H1 (cell line): ENCODE results near the gene PDZD2. TPM values are rescaled to one million over a fixed set of nuclear protein-coding genes. Genes with fewer than 3 reads are reported as not detected.

Experiments used
- CTCF ChIA-PET: fragments of 300-600 bp; sonication (Branson Sonifier 250); formaldehyde crosslinking; loops from one replicate; lab custom pipeline; 2021; ENCODE audit not compliant: partially characterized antibody; lab: Charles Lee
- POLR2A ChIA-PET: fragments of 300-600 bp; sonication (Branson Sonifier 250); formaldehyde crosslinking; loops from one replicate; lab custom pipeline; 2021; ENCODE audit warnings: inconsistent platforms; ENCODE audit not compliant: partially characterized antibody; lab: Charles Lee
- DNase-seq, 2 experiments: peaks; one replicate each; pipeline versions ENCODE4 v3.0.0 to v3.0.0-alpha.2; 2010 to 2022; ENCODE audit warnings: low spot score in 2 of 2, low read depth in 1 of 2, mixed read lengths in 1 of 2
- FAIRE-seq: peaks from 2 replicates; lab custom pipeline; 2011; peaks lifted over from hg19 to GRCh38; lab: Jason Lieb, UNC
- H2AFZ ChIP-seq: 2 replicates; pipeline ENCODE4 v1.8.1; 2012; ENCODE audit warnings: low read length, inconsistent platforms
- H2AK5ac ChIP-seq: 2 replicates; pipeline ENCODE4 v1.6.1; 2013; ENCODE audit warnings: low read depth, low read length
- H2BK120ac ChIP-seq: replicated peaks from 2 replicates; pipeline ENCODE3; 2013; ENCODE audit warnings: low read depth, low read length, inconsistent platforms
- H2BK12ac ChIP-seq: 2 replicates; pipeline ENCODE4 v1.6.1; 2013; ENCODE audit warnings: low read depth, low read length
- H2BK15ac ChIP-seq: 2 replicates; pipeline ENCODE4 v1.6.1; 2013; ENCODE audit warnings: low read length
- H2BK20ac ChIP-seq: 2 replicates; pipeline ENCODE4 v1.6.1; 2013; ENCODE audit warnings: low read length
- H2BK5ac ChIP-seq: 2 replicates; pipeline ENCODE4 v1.6.1; 2013; ENCODE audit warnings: low read depth, low read length
- H3K14ac ChIP-seq: 2 replicates; pipeline ENCODE4 v1.6.1; 2013; ENCODE audit warnings: inconsistent platforms; ENCODE audit not compliant: insufficient read length
- H3K18ac ChIP-seq: 2 replicates; pipeline ENCODE4 v1.6.1; 2013; ENCODE audit warnings: low read length; ENCODE audit errors: extremely low read depth
- H3K23ac ChIP-seq: 2 replicates; pipeline ENCODE4 v1.6.1; 2013; ENCODE audit warnings: inconsistent platforms; ENCODE audit not compliant: insufficient read length
- H3K23me2 ChIP-seq: 2 replicates; pipeline ENCODE4 v1.6.1; 2013; ENCODE audit warnings: low read depth, low read length
- H3K27ac ChIP-seq: 2 replicates; pipeline ENCODE4 v1.6.1; 2011; ENCODE audit warnings: low read depth, low read length, inconsistent platforms
- H3K27me3 ChIP-seq, 4 experiments: replicated peaks in 1 of 4; 1 replicate in 1 of 4; 2 replicates in 3 of 4; pipeline versions ENCODE4 v1.6.1 to v1.8.1; 2011 to 2013; ENCODE audit warnings: low read length in 3 of 4, mild to moderate bottlenecking in 3 of 4, inconsistent platforms in 2 of 4, mixed read lengths in 2 of 4, moderate library complexity in 1 of 4; ENCODE audit not compliant: control insufficient read depth in 3 of 4, insufficient read depth in 3 of 4; ENCODE audit errors: extremely low read depth in 1 of 4
- H3K36me3 ChIP-seq, 4 experiments: 2 replicates each; pipeline versions ENCODE4 v1.6.1 to v1.8.1; 2011 to 2013; ENCODE audit warnings: mild to moderate bottlenecking in 4 of 4, low read length in 3 of 4, moderate library complexity in 2 of 4, control low read depth in 1 of 4, inconsistent platforms in 1 of 4; ENCODE audit not compliant: insufficient read depth in 4 of 4, control insufficient read depth in 2 of 4
- H3K4ac ChIP-seq: replicated peaks from 2 replicates; pipeline ENCODE3; 2013; ENCODE audit warnings: low read length, low read depth, mixed read lengths, inconsistent platforms; ENCODE audit not compliant: insufficient read length
- H3K4me1 ChIP-seq, 4 experiments: replicated peaks in 1 of 4; 1 replicate in 1 of 4; 2 replicates in 3 of 4; pipeline versions ENCODE4 v1.6.1 to v1.8.1; 2011 to 2013; ENCODE audit warnings: low read length in 3 of 4, inconsistent platforms in 2 of 4, mixed read lengths in 1 of 4; ENCODE audit not compliant: insufficient read depth in 4 of 4, control insufficient read depth in 3 of 4
- H3K4me2 ChIP-seq, 2 experiments: 2 replicates each; pipeline versions ENCODE4 v1.6.1 to v1.8.1; 2011 to 2013; ENCODE audit warnings: low read depth in 2 of 2, low read length in 2 of 2, control low read depth in 1 of 2, inconsistent platforms in 1 of 2, mild to moderate bottlenecking in 1 of 2; ENCODE audit not compliant: insufficient read depth in 1 of 2
- H3K4me3 ChIP-seq, 4 experiments: fragments of 200-600, 300-600 bp in 1 of 4; sonication (generic), shearing (Covaris generic), sonication (Bioruptor Twin) in 1 of 4; 2 replicates each; pipeline versions ENCODE4 v1.5.1 to v1.8.1; 2011 to 2016; ENCODE audit warnings: low read length in 4 of 4, low read depth in 3 of 4, control low read depth in 2 of 4, inconsistent platforms in 2 of 4, mild to moderate bottlenecking in 2 of 4, mixed read lengths in 1 of 4, moderate library complexity in 1 of 4; ENCODE audit not compliant: insufficient read depth in 2 of 4; ENCODE audit errors: extremely low read depth in 1 of 4
- H3K56ac ChIP-seq: replicated peaks from 2 replicates; pipeline ENCODE3; 2013; ENCODE audit warnings: low read depth, mild to moderate bottlenecking, mixed read lengths, low read length, inconsistent platforms; ENCODE audit not compliant: insufficient read length
- H3K79me1 ChIP-seq: 2 replicates; pipeline ENCODE4 v1.6.1; 2013; ENCODE audit warnings: low read depth, low read length, control low read depth
- H3K79me2 ChIP-seq, 2 experiments: 2 replicates each; pipeline versions ENCODE4 v1.6.1 to v1.8.1; 2012 to 2013; ENCODE audit warnings: low read length in 2 of 2, mild to moderate bottlenecking in 2 of 2, inconsistent platforms in 1 of 2; ENCODE audit not compliant: insufficient read depth in 2 of 2, control insufficient read depth in 1 of 2
- H3K9ac ChIP-seq, 4 experiments: replicated peaks in 1 of 4; 1 replicate in 1 of 4; 2 replicates in 3 of 4; pipeline versions ENCODE4 v1.6.1 to v1.8.1; 2011 to 2013; ENCODE audit warnings: low read depth in 3 of 4, low read length in 3 of 4, control low read depth in 2 of 4, mild to moderate bottlenecking in 2 of 4, moderate library complexity in 2 of 4, inconsistent platforms in 1 of 4; ENCODE audit errors: extremely low read depth in 1 of 4
- H3K9me3 ChIP-seq, 2 experiments: 2 replicates each; pipeline versions ENCODE4 v1.6.1 to v1.8.1; 2012 to 2013; ENCODE audit warnings: mild to moderate bottlenecking in 2 of 2, moderate library complexity in 2 of 2, control low read depth in 1 of 2, inconsistent platforms in 1 of 2, low read depth in 1 of 2, low read length in 1 of 2, mixed read lengths in 1 of 2; ENCODE audit not compliant: insufficient read depth in 2 of 2
- H4K20me1 ChIP-seq, 2 experiments: replicated peaks in 1 of 2; 2 replicates each; pipeline versions ENCODE3 to v1.8.1; 2011 to 2013; ENCODE audit warnings: inconsistent platforms in 2 of 2, low read length in 2 of 2, mild to moderate bottlenecking in 1 of 2; ENCODE audit not compliant: insufficient read depth in 2 of 2, control insufficient read depth in 1 of 2
- H4K5ac ChIP-seq: 2 replicates; pipeline ENCODE4 v1.6.1; 2013; ENCODE audit warnings: low read length, low read depth, mixed read lengths, inconsistent platforms; ENCODE audit not compliant: insufficient read length
- H4K8ac ChIP-seq: 2 replicates; pipeline ENCODE4 v1.8.0; 2013; ENCODE audit warnings: mild to moderate bottlenecking, moderate library complexity, low read length, inconsistent platforms; ENCODE audit not compliant: insufficient read depth; ENCODE audit errors: extremely low read depth
- H4K91ac ChIP-seq: replicated peaks from 2 replicates; pipeline ENCODE3; 2013; ENCODE audit warnings: low read length, mixed read lengths, inconsistent platforms; ENCODE audit not compliant: insufficient read length
- CBX8 ChIP-seq: fragments of 300-800, 300-1000 bp; sonication (generic); IDR thresholded peaks from 2 replicates; pipeline ENCODE4 v1.7.1; 2016; ENCODE audit warnings: low read depth, low read length, borderline replicate concordance
- CHD1 ChIP-seq: IDR thresholded peaks from 2 replicates; pipeline ENCODE4 v1.6.1; 2012; ENCODE audit warnings: low read depth, low read length, improper control_type of control experiment
- SP2 ChIP-seq: IDR thresholded peaks from 2 replicates; pipeline ENCODE4 v1.6.1; 2012; ENCODE audit warnings: mild to moderate bottlenecking, low read length, inconsistent platforms
- WGBS, 2 experiments: shearing (Covaris generic) in 1 of 2; methylation state at CpG; one replicate each; pipeline versions ENCODE4 v1.1.6 to v1.1.7; 2013 to 2015; ENCODE audit warnings: low lambda C conversion rate in 2 of 2, mixed read lengths in 2 of 2, inconsistent platforms in 1 of 2, low coverage in 1 of 2, missing lambda C conversion rate in 1 of 2; ENCODE audit not compliant: insufficient replicate concordance in 2 of 2, insufficient coverage in 1 of 2, insufficient read length in 1 of 2; ENCODE audit errors: extremely low coverage in 1 of 2, missing lambda C conversion rate in 1 of 2; 5-methylcytosine and 5-hydroxymethylcytosine counted together
- polyA plus RNA-seq, 7 experiments: library from polyadenylated mRNA; depleted of rRNA in 3 of 7; stranded (reverse) in 5 of 7; unstranded in 2 of 7; fragments of >200 nt in 5 of 7; fragments of 200-250 nt in 2 of 7; gene quantifications; 1 replicate in 5 of 7; 2 replicates in 1 of 7; 4 replicates in 1 of 7; pipeline versions ENCODE4 v1.2.1 to v1.2.3, GENCODE V29; 2011 to 2013; ENCODE audit warnings: missing spikeins in 2 of 7, mixed read lengths in 2 of 7
- total RNA-seq: library from RNA; stranded (reverse); fragmentation: NEBNext Ultra II Directional; extraction: Animal tissue kit (Norgen Biotek cat#: 25700); gene quantifications from 2 replicates; pipeline ENCODE4 v1.2.1, GENCODE V29; 2021

The PDZD2 gene
- total and polyA plus RNA-seq, 2 of the 8 experiments (the other 6 are each of a cell fraction or from before 2014, with no cell fraction given), result 1.2 to 6.8 TPM

- Histone ChIP-seq H3K27me3 (no peaks in the 10 kb centered on the region), H2BK20ac (no peak overlapping the region), H2BK12ac (no peak overlapping the region), H3K36me3 (no peaks in the 10 kb centered on the region), H3K79me1 (no peaks in the 10 kb centered on the region), H4K8ac (no peak overlapping the region), H3K79me2 (no peaks in the 10 kb centered on the region)
- POLR2A ChIA-PET, result no interaction called here
- TF ChIP-seq CBX8, result no peak
- no peak for TF ChIP-seq CHD1
- TF ChIP-seq SP2, result no peak
- TF ChIP-seq, all 59 proteins: peak for 0
- no peak overlapping the region for H4K5ac ChIP-seq
- H2BK5ac ChIP-seq, result no peak overlapping the region
- no peaks in the 10 kb centered on the region for H4K20me1 ChIP-seq
- FAIRE-seq, result no peak
- 85% methylated on average over 4 of the region's 4 CpGs; no CpG with 5 or more reads in 1 of the 2 experiments for WGBS, 2 experiments
- H3K4me1 ChIP-seq, result no peaks in the 10 kb centered on the region
- H2BK120ac ChIP-seq, result no peak overlapping the region
- no peak overlapping the region for H2AFZ ChIP-seq
- no peak overlapping the region for H3K4me3 ChIP-seq
- H3K14ac ChIP-seq, result no peak overlapping the region
- H3K23ac ChIP-seq, result no peak overlapping the region
- H3K4me2 ChIP-seq, result no peak overlapping the region
- H3K23me2 ChIP-seq, result no peaks in the 10 kb centered on the region
- no peaks in the 10 kb centered on the region for H3K9me3 ChIP-seq
- H4K91ac ChIP-seq, result no peak overlapping the region
- H3K9ac ChIP-seq, result no peak overlapping the region
- H3K56ac ChIP-seq, result no peak overlapping the region
- no peak overlapping the region for H3K18ac ChIP-seq
- H2AK5ac ChIP-seq, result no peak overlapping the region
- H2BK15ac ChIP-seq, result no peak overlapping the region
- no peak for DNase-seq
- CTCF ChIA-PET, result interaction anchor here (1.2 kb wide), 2 partner anchors 11 to 418 kb away, joined by 3 to 5 read pairs; no protein-coding TSS in a partner anchor
- no peak overlapping the region for H3K4ac ChIP-seq
- H3K27ac ChIP-seq, result no peak overlapping the region
Measured at GRCh38 chr5:32082701-32083100, 443.8 kb downstream of the PDZD2 start.
